Esophagus squamous epithelium (tissue), 5 donors: ENCODE measurements around the gene CREBBP. TPM values are rescaled to one million over a fixed set of nuclear protein-coding genes. Genes with fewer than 3 reads are reported as not detected.

Source experiments
- DNase-seq: peaks from one replicate; lab custom pipeline; 2025; lab: John Stamatoyannopoulos, UW
- H3K27ac ChIP-seq, 4 donors: fragments of 200-600 bp; sonication (generic); one replicate each; pipeline ENCODE4 v1.5.1; 2016 to 2019; ENCODE audit warnings: mild to moderate bottlenecking in 1 of 4
- H3K27me3 ChIP-seq, 4 donors: fragments of 200-600 bp; sonication (generic); 1 replicate in 3 of 4; 2 replicates in 1 of 4; pipeline versions ENCODE4 v1.5.1 to v1.6.0; 2017 to 2021; ENCODE audit warnings: antibody characterized with exemption in 1 of 4
- H3K36me3 ChIP-seq, 3 donors: fragments of 200-600 bp; sonication (generic); one replicate each; pipeline ENCODE4 v1.5.1; 2016 to 2019
- H3K4me1 ChIP-seq, 3 donors: fragments of 200-600 bp; sonication (generic); one replicate each; pipeline ENCODE4 v1.5.1; 2017 to 2019
- H3K4me3 ChIP-seq, 4 donors: fragments of 200-600 bp; sonication (generic); 1 replicate in 3 of 4; 2 replicates in 1 of 4; pipeline ENCODE4 v1.5.1; 2016 to 2019; ENCODE audit warnings: mild to moderate bottlenecking in 2 of 4, moderate library complexity in 1 of 4
- H3K9me3 ChIP-seq, 3 donors: fragments of 200-600 bp; sonication (generic); one replicate each; pipeline ENCODE4 v1.5.1; 2016 to 2019
- POLR2A ChIP-seq, 4 donors: fragments of 450-650 bp; IDR thresholded peaks; one replicate each; pipeline ENCODE4 v1.6.1; 2017; ENCODE audit warnings: antibody characterized with exemption in 4 of 4, mild to moderate bottlenecking in 4 of 4, moderate library complexity in 3 of 4
- WGBS, 2 donors: methylation state at CpG; one replicate each; pipeline ENCODE4 v1.1.5; 2018; 5-methylcytosine and 5-hydroxymethylcytosine counted together
- intact Hi-C: fragments of 100-400 bp; cut with DNase I; formaldehyde crosslinking; loops from one replicate; pipeline ENCODE4 v1.15.0; 2022
- total RNA-seq, 4 donors: library from RNA; depleted of rRNA; stranded (reverse); fragments of >200 nt; gene quantifications; one replicate each; pipeline ENCODE4 v1.1.0, GENCODE V29; 2016
- TF ChIP-seq, protein P1 (sequence below), 6 experiments: fragments of 450-650 bp in 4 of 6; fragments of 200-600 bp in 2 of 6; sonication (generic) in 2 of 6; IDR thresholded peaks; one replicate each; pipeline ENCODE4 v1.5.1; 2016 to 2019; ENCODE audit warnings: antibody characterized with exemption in 6 of 6, mild to moderate bottlenecking in 4 of 6, moderate library complexity in 4 of 6
- donor health status: DM: yes; HTN: yes; CAD: no.

Gene CREBBP
- total RNA-seq, 4 donors from 2014 or later: 14.5 to 53.6 (median 37.5) TPM

DNA sequence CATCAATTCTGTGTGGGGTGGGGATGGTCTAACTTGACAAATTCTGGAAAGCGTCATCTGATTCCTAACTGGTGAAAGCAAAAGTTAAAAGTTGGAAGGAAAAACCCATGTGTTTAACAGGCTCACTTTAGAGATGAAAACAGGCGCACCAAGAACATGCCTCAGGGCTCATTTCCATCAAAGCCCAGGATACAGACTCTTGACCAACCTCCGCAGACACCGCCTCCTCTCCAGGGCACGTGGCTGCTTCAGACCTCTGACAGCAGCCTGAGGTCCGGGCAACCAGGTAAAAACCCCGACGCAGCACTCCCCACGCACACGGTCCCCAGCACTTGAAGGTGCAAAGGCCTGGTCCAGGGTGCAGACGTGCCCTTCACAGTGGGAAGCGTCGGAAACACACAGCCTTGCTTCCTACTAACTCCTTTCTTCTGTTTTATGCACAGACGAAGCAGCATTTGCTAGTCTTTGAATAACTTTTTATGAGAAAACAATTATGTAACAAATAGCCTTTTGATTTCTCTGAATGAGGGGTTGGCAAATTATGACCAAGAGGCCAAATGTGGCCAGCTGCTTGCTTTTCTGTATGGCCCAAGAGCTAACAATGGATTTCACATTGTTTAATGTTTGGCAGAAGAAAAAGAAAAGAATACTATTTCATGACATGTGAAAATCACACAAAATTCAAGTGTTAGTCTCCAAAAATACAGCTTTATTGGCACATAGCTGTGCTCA is 119.0 kb downstream of the CREBBP start:
- H3K27ac ChIP-seq: no peak overlapping the region
- intact Hi-C loops: no loop called here
- H3K36me3 ChIP-seq: peaks cover 15 to 100% (median 45%) of the 10 kb centered on the region in 3 donors
- TF ChIP-seq, protein P1, sequence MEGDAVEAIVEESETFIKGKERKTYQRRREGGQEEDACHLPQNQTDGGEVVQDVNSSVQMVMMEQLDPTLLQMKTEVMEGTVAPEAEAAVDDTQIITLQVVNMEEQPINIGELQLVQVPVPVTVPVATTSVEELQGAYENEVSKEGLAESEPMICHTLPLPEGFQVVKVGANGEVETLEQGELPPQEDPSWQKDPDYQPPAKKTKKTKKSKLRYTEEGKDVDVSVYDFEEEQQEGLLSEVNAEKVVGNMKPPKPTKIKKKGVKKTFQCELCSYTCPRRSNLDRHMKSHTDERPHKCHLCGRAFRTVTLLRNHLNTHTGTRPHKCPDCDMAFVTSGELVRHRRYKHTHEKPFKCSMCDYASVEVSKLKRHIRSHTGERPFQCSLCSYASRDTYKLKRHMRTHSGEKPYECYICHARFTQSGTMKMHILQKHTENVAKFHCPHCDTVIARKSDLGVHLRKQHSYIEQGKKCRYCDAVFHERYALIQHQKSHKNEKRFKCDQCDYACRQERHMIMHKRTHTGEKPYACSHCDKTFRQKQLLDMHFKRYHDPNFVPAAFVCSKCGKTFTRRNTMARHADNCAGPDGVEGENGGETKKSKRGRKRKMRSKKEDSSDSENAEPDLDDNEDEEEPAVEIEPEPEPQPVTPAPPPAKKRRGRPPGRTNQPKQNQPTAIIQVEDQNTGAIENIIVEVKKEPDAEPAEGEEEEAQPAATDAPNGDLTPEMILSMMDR (IDR thresholded peaks at IDR 0.05): no peak
- TF ChIP-seq POLR2A (IDR thresholded peaks at IDR 0.05): no peak
- peaks cover 0 to 8% (median 0%) of the 10 kb centered on the region in 3 donors for H3K4me1 ChIP-seq
- H3K4me3 ChIP-seq: no peak overlapping the region
- no peaks in the 10 kb centered on the region for H3K27me3 ChIP-seq
- WGBS, 2 donors: 80 to 82% methylated on average over 12 of the region's 14 CpGs
- DNase-seq: no peak
- no peaks in the 10 kb centered on the region for H3K9me3 ChIP-seq

DNA sequence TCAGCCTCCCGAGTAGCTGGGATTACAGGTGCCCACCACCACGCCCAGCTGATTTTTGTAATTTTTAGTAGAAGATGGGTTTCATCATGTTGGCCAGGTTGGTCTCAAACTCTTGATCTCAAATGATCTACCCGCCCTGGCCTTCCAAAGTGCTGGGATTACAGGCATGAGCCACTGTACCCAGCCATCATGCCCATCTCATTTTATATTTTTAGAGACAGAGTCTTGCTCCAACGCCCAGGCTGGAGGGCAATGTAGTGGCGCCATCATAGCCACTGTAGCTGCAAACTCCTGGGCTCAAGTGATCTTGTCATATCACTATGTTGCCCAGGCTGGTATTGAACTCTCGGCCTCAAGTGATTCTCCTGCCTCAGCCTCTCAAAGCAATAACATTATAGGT is 120.0 kb downstream of the CREBBP start:
- H3K36me3 ChIP-seq: peaks cover 16 to 100% (median 44%) of the 10 kb centered on the region in 3 donors
- WGBS, 2 donors: 97 to 98% methylated on average over 5 to 6 of the region's 6 CpGs
- H3K27ac ChIP-seq: no peak overlapping the region
- H3K9me3 ChIP-seq: no peaks in the 10 kb centered on the region
- no peaks in the 10 kb centered on the region for H3K27me3 ChIP-seq
- H3K4me1 ChIP-seq: peaks cover 0 to 8% (median 0%) of the 10 kb centered on the region in 3 donors
- H3K4me3 ChIP-seq: no peak overlapping the region
- DNase-seq: no peak
- intact Hi-C loops: no loop called here
- TF ChIP-seq, protein P1 (IDR thresholded peaks at IDR 0.05): no peak
- TF ChIP-seq POLR2A (IDR thresholded peaks at IDR 0.05): no peak

DNA sequence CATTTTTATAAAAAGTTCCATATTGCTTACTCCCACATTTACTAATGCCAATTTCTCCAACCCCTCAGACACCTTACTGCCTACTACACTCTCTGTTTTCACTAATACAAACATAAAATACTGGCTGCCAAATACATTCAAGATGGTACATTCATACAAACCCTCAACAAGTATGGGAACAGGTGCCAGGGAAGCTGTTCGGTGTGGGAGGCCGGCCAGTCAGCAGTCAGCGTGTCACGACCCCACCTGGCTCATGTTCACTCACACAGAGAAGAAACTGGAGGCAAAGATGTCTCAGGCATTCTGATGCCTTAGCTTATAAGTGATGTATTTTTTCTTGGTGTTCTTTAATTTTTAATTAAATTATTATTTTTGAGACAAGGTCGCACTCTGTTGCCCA is 120.8 kb downstream of the CREBBP start:
- Histone ChIP-seq H3K27me3 (no peaks in the 10 kb centered on the region), H3K36me3 (peaks cover 21 to 100% (median 36%) of the 10 kb centered on the region in 3 donors), H3K4me1 (peaks cover 0 to 8% (median 0%) of the 10 kb centered on the region in 3 donors), H3K9me3 (no peaks in the 10 kb centered on the region), H3K4me3 (no peak overlapping the region), H3K27ac (no peak overlapping the region)
- no peak for TF ChIP-seq POLR2A (IDR thresholded peaks at IDR 0.05)
- TF ChIP-seq, protein P1 (IDR thresholded peaks at IDR 0.05): no peak
- DNase-seq: no peak
- intact Hi-C loops: no loop called here
- WGBS, 2 donors: 79 to 90% methylated on average over 5 of the region's 5 CpGs

DNA sequence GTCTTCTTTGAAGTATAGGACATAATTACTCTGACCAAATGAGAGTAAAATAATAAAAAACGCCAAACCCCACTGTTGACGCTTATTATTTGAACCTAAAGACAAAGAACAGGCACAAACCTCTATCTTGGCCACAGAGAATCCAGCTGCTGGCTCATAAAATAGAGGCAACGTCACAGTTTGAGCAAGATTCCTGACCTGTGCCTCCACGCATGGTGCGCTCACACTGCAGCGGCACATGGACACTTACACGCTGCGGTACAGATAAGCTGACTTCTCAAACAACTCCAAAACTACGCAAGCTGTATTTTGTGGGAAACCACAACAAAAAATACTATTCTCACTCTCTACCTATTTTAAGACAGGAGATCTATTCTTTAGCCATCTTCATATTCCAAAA is 124.4 kb downstream of the CREBBP start:
- H3K36me3 ChIP-seq: peaks cover 22 to 97% (median 29%) of the 10 kb centered on the region in 3 donors
- TF ChIP-seq POLR2A (IDR thresholded peaks at IDR 0.05): no peak
- TF ChIP-seq, protein P1 (IDR thresholded peaks at IDR 0.05): no peak
- H3K4me3 ChIP-seq: no peak overlapping the region
- no peak overlapping the region for H3K27ac ChIP-seq
- H3K4me1 ChIP-seq: peaks cover 0 to 7% (median 0%) of the 10 kb centered on the region in 3 donors
- H3K9me3 ChIP-seq: no peaks in the 10 kb centered on the region
- no peaks in the 10 kb centered on the region for H3K27me3 ChIP-seq
- WGBS, 2 donors: 90 to 92% methylated on average over 9 of the region's 9 CpGs
- intact Hi-C loops: no loop called here
- no peak for DNase-seq

DNA sequence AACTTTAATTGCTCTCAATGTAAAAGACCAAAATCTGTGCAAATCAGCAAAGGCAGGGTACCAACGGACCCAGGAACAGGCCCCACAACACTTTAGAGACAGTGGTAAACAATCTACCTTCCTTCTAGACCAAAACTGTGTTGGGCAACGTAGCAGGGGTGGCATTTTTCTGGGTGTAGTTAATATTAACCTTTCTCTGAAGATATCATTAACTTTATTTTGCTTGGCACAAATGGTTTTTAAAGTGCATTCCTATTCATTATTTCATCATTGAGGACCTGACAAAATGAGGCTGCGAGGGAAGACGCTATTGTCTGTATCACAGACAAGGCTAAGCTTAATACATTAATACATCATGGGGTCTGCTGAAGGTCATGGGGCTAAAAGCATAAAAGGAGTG is 125.3 kb downstream of the CREBBP start:
- Histone ChIP-seq H3K4me1 (peaks cover 0 to 7% (median 0%) of the 10 kb centered on the region in 3 donors), H3K27ac (no peak overlapping the region), H3K36me3 (peaks cover 22 to 97% (median 27%) of the 10 kb centered on the region in 3 donors), H3K4me3 (no peak overlapping the region), H3K27me3 (no peaks in the 10 kb centered on the region), H3K9me3 (no peaks in the 10 kb centered on the region)
- TF ChIP-seq POLR2A (IDR thresholded peaks at IDR 0.05): no peak
- TF ChIP-seq, protein P1 (IDR thresholded peaks at IDR 0.05): no peak
- WGBS, 2 donors: 89 to 93% methylated on average over 4 of the region's 4 CpGs
- intact Hi-C loops: no loop called here
- DNase-seq: no peak
